Measurements from ENCODE around the gene GNG7.

GRCh38 chr19:2512523-2513431 is 189.7 kb downstream of the GNG7 start:
- TF ChIP-seq EZH2 (IDR thresholded peaks at IDR 0.05; ENCODE audit: insufficient read depth, poor library complexity, severe bottlenecking) (no peak), EZH2phosphoT487 (IDR thresholded peaks at IDR 0.05; ENCODE audit: insufficient read depth, low read depth) (no peak)
